HG03103 (cell line): ENCODE results near the gene TTC3.
"Not testable (repeated sequence)": the region's sequence is repeated elsewhere in the genome, so short reads cannot be mapped to it uniquely, and the experiment has no call there.

Source experiments
- ATAC-seq: cut with Tn5 transposase; IDR thresholded peaks from one replicate; pipeline ENCODE4 v1.9.1; 2021; ENCODE audit warnings: low read depth; ENCODE audit not compliant: unreplicated experiment

TTC3 gene

DNA sequence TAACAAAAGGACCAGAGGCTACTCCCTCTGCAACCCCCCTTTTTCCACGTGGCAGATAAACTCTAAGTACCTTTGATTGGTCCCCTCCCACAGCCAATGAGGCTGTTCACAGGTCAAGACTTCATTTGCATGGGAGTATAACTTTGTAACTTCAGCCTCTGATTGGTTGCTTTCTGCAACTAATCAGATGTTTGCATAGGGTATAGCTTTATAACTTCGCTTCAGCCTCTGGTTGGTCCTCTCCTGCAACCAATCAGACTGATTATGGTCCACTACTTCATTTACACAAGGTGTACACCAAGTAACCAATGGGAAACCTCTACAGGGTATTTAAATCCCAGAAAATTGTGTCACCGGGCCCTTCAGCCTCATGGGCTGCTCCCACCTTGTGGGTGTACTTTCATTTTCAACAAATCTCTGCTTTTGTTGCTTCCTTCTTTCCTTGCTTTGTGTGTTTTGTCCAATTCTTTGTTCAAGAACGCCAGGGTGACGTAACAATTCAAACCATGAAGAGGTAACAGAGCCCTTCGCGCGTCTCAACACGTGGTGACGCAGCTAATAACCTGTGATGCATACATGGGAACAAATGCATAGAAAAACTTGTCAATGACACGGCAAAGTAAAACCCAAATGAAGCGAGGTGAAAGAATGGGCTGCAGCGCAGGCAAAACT is 146.8 kb downstream of the TTC3 start:
- ATAC-seq: no peak

DNA sequence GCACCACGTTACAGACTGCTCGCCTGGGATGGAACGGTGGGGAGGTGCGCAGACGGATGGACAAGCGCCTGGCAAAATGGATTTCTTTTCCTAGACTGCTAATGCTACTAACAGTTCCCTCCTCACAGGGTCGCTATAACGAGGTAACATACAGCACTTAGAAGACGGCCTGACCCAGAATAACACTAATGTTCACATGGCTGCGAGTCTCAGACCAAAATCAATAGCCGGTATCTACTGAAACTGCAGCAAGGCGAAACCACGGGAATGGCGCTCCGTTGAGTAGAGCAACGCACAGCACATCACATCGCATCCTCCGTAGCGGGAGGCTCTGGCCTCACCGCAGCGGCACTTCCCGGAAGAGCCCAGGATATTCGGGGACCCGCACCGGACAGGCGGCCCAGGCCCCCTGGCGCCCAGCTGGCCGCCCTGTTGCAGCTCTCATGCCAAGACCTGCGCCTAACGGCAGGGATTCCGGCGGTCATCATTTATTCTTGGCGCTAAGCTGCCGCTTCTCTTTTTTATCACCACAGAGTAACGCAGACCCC is 147.5 kb downstream of the TTC3 start:
- peak; percentile 33 for ATAC-seq

- ATAC-seq: peak; percentile 66
Observed at GRCh38 chr21:37220981-37221664, 148.1 kb downstream of the TTC3 start.

DNA sequence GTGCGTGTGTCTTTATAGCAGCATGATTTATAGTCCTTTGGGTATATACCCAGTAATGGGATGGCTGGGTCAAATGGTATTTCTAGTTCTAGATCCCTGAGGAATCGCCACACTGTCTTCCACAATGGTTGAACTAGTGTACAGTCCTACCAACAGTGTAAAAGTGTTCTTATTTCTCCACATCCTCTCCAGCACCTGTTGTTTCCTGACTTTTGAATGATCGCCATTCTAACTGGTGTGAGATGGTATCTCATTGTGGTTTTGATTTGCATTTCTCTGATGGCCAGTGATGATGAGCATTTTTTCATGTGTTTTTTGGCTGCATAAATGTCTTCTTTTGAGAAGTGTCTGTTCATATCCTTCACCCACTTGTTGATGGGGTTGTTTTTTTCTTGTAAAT is 149.2 kb downstream of the TTC3 start:
- not testable (repeated sequence) for ATAC-seq

- no peak for ATAC-seq
Observed at GRCh38 chr21:37223804-37224345, 150.8 kb downstream of the TTC3 start.

- no peak for ATAC-seq
Observed at GRCh38 chr21:37224861-37225839, 152.1 kb downstream of the TTC3 start.

DNA sequence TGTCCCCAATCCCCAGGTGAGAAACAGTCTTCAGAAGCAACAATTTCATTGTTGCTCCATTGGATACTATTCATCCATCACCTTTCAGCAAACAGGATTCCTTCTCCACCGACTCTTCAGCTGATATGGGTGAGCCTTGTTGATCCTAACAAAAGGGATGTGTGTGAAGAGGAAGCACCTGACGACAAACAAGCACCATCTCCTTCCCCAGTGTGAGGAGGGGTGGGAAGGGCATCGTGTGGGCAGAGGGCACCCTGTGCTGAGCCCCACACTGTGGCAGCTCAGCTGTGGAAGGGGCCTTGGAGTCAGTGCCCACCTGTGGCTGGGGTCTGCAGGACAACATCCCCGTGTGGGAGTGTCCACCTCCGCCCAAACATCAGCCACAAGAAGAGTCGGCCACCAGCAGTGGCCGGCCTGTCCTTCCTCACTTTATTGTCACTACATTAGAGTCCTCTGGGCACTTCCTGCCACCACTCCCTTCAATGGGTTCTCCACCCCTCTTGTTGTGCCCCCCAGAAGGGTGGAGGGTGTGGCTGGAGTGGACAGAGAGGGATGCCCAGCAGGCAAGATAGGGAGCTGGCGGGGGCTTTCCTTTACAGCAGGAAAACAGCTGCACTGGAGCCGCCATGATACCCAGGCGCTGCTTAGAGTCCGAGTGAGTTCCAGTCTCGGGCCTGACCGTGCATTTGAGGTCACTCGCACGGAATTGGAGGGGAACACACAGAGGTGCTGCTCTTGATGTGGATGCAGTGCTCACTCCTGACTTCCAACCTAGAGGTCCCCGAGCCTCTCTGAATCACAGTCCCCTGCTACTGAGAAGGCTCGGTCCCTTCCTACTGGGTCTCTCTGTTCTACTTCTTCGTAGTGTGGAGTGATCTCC is 153.2 kb downstream of the TTC3 start:
- ATAC-seq: no peak

DNA sequence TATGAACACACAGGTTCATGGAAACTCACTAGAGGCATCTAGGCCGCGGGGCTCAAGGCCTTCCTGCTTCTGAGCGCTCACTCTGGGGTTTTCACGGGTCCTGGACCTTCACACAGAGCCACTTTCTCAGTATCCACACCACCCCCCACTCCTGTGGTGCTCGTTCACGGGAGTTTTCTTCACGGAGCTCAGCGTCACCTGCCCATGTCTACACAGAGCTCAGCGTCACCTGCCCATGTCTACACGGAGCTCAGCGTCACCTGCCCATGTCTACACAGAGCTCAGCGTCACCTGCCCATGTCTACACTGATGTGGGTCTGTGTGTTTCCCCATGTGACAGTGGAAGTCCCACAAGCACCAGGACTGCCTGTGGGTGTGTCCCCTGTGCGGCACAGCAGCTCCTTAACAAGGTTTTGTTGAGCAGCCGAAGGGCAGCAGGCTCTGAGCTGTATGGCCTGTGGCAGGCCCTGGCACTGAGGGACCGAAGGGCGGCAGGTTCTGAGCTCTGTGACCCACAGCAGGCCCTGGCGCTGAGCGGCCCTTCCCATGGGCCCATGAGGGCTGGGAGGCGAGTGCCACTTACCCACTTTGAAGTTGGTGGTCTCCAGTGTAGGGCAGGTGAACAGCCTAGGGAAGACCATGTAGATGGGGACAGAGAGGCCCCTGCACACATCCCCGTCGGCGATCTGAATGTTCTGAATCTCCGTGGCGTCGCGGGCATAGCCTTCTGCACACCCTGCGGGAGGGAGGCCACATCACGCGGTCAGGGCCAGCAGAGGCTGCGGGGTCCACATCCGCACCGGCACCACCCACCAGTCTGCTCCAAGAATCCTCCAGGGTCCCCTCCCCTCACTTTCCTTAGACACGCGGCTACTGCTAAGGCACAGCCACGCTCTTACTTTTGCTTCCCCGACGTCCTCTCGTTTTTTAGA is 154.3 kb downstream of the TTC3 start:
- no peak for ATAC-seq

GRCh38 chr21:37228003-37228400 is 154.9 kb downstream of the TTC3 start:
- no peak for ATAC-seq

GRCh38 chr21:37230632-37231248 is 157.7 kb downstream of the TTC3 start:
- ATAC-seq: no peak

GRCh38 chr21:37231249-37231645 is 158.2 kb downstream of the TTC3 start:
- no peak for ATAC-seq

GRCh38 chr21:37231671-37232070 is 158.6 kb downstream of the TTC3 start:
- no peak for ATAC-seq

GRCh38 chr21:37232274-37233018 is 159.4 kb downstream of the TTC3 start:
- peak; percentile 83 for ATAC-seq

DNA sequence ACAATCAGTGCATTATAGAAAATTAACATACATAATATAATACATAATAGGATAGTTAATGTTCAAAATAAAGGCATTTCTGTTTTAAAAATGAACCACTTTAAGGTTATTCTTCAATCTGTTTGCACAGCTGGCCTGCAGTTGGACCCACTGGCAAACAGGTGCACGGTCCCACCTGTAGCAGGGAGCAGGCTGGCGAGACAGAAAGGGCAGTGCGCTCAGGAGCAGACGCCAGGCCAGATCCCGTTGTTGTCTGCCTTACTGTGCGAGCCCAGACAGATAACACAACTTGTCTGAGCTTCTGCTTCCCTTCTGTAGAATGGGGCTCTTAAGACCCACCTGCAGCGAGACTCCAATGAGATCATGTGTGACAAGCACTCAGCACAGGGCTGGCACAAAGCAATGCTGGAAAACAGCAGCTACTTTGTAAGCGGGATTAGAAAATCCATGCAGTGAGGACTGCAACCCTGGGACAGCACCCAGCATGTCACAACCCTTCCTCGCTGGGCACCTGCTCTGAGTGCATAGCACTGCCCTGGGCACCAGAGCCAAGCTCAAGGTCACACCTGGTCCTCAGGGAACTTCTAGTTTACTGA is 160.6 kb downstream of the TTC3 start:
- no peak for ATAC-seq

GRCh38 chr21:37237346-37237745 is 164.3 kb downstream of the TTC3 start:
- ATAC-seq: no peak

- ATAC-seq: no peak
Observed at GRCh38 chr21:37237764-37238163, 164.7 kb downstream of the TTC3 start.

DNA sequence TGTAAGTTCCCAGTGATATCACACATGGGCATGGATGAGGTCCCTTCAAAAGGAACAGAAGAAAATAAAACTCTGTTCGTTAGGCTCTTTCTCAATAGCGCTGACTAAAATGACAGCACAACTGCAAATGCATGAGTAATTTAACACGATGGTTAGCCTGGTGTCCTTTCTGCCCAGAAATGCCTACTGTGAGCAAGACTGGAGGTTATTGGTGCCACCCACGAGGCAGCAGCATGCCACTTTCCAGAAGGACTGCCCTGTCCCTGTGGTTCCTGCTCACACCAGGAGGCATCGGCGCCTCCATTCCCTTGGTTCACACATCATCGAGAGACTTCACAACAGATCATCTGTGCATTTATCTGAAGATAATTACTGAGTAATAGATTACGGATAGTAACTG is 167.9 kb downstream of the TTC3 start:
- ATAC-seq: no peak
